Measurements from ENCODE around the gene TAPBPL.
A peak's percentile ranks its signal among the peaks of the same experiment; 100 is the strongest.
"Not testable (repeated sequence)": the region's sequence is repeated elsewhere in the genome, so short reads cannot be mapped to it uniquely, and the experiment has no call there.

TAPBPL gene

DNA sequence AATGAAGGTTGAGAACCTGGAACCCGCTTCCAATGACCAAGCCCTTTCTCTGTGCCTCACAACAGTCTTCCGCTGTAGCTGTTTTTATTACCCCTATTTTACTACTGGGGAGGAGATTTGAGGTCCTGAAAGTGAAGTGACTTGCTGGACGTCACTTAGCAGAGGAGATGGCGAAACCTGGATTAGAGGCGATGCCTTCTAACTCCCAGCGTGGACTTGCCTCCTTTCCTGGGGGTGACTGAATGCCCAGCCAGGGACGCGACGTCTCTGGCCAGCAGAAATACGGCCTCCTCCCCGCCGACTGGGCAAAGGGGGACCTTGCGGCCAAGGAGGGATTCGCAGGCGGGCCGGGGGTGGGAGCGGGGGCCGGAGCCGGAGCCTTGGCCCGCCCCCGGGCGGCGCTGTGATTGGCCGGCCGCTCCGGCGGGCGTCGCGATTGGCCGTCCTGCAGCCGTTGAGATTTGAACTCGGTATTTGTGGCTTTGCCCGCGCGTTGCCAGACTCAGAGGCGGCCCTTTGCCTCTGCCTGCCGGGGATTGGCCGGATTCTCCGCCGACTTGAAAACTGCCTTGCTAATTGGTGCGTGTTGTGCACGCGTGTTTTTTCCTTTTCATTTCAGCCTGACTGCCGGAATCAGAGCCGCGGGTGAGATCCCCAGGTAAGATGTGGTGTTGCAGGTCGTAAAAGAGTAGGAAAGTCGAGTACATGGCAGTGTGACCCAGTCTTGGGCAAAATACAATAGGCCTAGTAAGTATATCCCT is 41.8 kb downstream of the TAPBPL start, which contains the start of gene NCAPD2:
NCAPD2 (plus strand) TSS at position 606 of the 761 bp plus-strand sequence. CDS start 997 bp downstream, outside the sequence.
- DNase-seq: peak; percentile 96 to 97

DNA sequence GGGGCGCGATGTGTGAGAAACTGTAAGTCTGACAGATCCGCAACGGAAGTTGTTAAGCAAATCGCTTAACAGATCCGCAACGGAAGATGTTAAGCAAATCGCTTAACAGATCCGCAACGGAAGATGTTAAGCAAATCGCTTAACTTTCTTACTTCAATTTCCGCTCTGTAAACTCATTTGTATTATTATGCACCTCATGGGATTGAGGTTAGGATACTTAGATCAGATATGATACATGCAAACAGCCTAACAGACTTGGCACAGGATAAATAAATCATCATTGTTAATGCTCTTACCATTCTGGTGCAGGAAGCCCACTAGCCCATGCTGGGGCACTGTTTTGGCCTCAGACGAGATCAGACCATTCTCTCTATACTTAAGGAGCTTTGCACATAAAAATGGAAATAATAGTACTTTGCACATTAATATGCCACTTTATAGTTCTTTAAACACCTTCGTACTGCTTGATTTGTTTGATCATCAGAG is 42.5 kb downstream of the TAPBPL start:
- DNase-seq: peak; percentile 25 to 27

DNA sequence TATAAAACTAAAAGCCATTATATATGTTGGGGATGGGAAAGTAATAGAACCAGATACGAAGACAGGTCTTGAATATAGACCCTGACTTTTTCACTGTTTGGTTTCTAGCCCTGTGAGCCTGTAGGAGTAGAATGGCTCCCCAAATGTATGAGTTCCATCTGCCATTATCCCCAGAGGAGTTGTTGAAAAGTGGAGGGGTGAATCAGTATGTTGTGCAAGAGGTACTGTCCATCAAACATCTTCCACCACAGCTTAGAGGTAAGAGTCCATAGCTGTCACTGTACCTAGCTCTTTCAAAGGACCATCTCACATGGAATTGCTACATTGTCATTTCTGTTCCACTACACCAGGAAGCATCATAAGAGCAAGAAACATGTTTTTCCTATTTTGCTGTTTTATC is 43.1 kb downstream of the TAPBPL start:
- no peak for DNase-seq

DNA sequence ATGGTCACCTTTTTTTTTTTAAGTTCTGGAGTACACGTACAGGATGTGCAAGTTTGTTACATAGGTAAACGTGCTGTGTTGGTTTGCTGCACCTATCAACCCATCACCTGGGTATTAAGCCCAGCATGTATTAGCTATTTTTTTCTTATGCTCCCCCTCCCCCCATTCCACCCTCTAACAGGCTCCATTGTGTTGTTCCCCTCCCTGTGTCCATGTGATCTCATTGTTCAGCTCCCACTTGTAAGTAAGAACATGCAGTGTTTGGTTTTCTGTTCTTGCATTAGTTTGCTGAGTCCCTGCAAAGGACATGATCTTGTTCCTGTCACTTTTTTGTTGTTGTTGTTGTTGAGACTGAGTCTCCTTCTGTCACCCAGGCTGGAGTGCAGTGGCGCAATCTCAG is 45.4 kb downstream of the TAPBPL start:
- not testable (repeated sequence) for DNase-seq

DNA sequence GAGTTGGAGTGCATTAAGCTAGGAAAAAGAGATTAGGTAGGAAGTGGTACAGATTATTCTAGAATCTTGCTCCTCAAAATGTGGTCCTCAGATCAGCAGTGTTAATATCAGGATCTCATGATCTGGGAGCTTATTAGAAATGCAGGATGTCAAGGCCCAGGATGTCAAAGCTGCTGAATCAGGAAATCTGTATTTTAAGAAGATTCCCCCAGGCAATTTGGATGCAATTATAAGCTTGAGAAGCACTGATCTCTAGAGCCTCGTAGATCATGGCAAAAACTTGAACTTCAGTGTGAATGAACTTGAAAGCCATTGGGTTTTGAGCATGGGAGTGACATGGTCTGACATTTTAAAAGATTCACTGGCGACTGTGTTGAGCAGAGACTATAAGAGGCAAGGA is 48.6 kb downstream of the TAPBPL start:
- DNase-seq: no peak

GRCh38 chr12:6507102-6507998 is 55.5 kb downstream of the TAPBPL start:
- no peak for DNase-seq

- DNase-seq: no peak
Measured at GRCh38 chr12:6508087-6508486, 56.2 kb downstream of the TAPBPL start.

All from activated T-cell treated with anti-CD3 and anti-CD28 coated beads, Interleukin-2, amount 50 U/mL, for 48 hours (primary cell).